ENCODE data around the gene RNF26. TPM values are rescaled to one million over a fixed set of nuclear protein-coding genes. Genes with fewer than 3 reads are reported as not detected.

Gene RNF26
- total RNA-seq, 1 experiment from 2014 or later = 69.0 TPM

DNA sequence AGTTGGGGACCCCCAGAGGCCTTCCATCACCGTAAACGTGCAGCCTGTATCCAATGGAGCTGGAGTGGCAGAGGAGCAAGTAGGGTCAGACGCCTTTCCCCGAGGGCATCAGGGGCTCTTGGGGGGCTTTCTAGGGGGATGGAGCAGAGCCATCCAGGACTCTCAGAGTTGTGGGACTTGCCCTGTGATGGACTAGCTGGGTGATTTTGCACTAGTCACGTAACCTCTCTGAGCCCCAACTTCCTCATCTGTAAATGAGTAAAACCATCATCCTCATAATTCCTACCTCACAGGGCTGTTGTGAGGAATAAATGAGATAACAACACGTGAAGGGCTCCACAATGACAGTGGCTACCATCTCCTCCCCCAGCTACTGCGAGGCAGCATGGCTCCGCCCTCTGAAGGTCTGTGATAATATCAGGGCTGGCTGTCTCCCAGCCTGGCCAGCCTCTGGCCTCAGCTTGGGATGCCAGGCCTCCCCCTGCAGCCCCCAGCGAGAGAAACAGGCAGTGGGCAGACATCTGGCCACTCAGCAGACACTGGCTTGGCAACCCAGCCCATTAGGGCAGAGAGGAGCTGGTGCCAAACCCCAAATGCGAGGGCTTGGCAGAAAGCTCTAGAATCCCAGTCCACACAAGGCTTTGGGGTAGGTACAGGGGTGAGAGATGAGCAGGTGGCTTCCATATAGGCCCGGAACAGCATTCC lies 40.5 kb downstream of the RNF26 start:
- Histone ChIP-seq H3K4me1 (ENCODE audit: control insufficient read depth, insufficient read depth, low read length) (peaks cover 13% of the 10 kb centered on the region), H3K27ac (ENCODE audit: low read length) (no peak overlapping the region), H3K36me3 (ENCODE audit: control insufficient read depth, insufficient read depth, low read length) (no peaks in the 10 kb centered on the region), H3K27me3 (ENCODE audit: control insufficient read depth, insufficient read depth, low read length) (no peaks in the 10 kb centered on the region), H3K4me3 (ENCODE audit: low read depth in 2 of 2, low read length in 2 of 2) (no peak overlapping the region), H3K9me3 (ENCODE audit: control insufficient read depth, insufficient read depth, low read depth, low read length) (no peaks in the 10 kb centered on the region)
- CTCF ChIA-PET = interaction anchor here (0.6 to 2.3 kb wide), 7 partner anchors 14 to 100 kb away, joined by 3 to 22 read pairs (median 6); partner anchors contain the start of gene RNF26
- intact Hi-C loops (cut with micrococcal nuclease; ENCODE audit: unreplicated experiment) = loop anchor here (5.0 kb wide), 1 partner anchor 37 kb away; no protein-coding TSS in a partner anchor
- DNase-seq (ENCODE audit: low read depth, low spot score) (no peak), ATAC-seq (no peak)
- POLR2A ChIA-PET = no interaction called here
- TF ChIP-seq, protein P1, sequence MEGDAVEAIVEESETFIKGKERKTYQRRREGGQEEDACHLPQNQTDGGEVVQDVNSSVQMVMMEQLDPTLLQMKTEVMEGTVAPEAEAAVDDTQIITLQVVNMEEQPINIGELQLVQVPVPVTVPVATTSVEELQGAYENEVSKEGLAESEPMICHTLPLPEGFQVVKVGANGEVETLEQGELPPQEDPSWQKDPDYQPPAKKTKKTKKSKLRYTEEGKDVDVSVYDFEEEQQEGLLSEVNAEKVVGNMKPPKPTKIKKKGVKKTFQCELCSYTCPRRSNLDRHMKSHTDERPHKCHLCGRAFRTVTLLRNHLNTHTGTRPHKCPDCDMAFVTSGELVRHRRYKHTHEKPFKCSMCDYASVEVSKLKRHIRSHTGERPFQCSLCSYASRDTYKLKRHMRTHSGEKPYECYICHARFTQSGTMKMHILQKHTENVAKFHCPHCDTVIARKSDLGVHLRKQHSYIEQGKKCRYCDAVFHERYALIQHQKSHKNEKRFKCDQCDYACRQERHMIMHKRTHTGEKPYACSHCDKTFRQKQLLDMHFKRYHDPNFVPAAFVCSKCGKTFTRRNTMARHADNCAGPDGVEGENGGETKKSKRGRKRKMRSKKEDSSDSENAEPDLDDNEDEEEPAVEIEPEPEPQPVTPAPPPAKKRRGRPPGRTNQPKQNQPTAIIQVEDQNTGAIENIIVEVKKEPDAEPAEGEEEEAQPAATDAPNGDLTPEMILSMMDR (IDR thresholded peaks at IDR 0.05) = no peak
- TF ChIP-seq, protein P2, sequence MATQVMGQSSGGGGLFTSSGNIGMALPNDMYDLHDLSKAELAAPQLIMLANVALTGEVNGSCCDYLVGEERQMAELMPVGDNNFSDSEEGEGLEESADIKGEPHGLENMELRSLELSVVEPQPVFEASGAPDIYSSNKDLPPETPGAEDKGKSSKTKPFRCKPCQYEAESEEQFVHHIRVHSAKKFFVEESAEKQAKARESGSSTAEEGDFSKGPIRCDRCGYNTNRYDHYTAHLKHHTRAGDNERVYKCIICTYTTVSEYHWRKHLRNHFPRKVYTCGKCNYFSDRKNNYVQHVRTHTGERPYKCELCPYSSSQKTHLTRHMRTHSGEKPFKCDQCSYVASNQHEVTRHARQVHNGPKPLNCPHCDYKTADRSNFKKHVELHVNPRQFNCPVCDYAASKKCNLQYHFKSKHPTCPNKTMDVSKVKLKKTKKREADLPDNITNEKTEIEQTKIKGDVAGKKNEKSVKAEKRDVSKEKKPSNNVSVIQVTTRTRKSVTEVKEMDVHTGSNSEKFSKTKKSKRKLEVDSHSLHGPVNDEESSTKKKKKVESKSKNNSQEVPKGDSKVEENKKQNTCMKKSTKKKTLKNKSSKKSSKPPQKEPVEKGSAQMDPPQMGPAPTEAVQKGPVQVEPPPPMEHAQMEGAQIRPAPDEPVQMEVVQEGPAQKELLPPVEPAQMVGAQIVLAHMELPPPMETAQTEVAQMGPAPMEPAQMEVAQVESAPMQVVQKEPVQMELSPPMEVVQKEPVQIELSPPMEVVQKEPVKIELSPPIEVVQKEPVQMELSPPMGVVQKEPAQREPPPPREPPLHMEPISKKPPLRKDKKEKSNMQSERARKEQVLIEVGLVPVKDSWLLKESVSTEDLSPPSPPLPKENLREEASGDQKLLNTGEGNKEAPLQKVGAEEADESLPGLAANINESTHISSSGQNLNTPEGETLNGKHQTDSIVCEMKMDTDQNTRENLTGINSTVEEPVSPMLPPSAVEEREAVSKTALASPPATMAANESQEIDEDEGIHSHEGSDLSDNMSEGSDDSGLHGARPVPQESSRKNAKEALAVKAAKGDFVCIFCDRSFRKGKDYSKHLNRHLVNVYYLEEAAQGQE (IDR thresholded peaks at IDR 0.05; ENCODE audit: insufficient read depth in 1 of 2, low read depth in 2 of 2, low read length in 1 of 2) = no peak
- TF ChIP-seq POLR2AphosphoS5 (IDR thresholded peaks at IDR 0.05; ENCODE audit: low read depth, low read length) (no peak), SIN3A (IDR thresholded peaks at IDR 0.05; ENCODE audit: borderline replicate concordance, insufficient read depth, low read depth, low read length) (no peak), TCF7L2 (IDR thresholded peaks at IDR 0.05; ENCODE audit: low read depth, low read length) (no peak)
- BruUV-seq (replicated peaks) = no TSS peak
- in situ Hi-C loops (cut with HindIII; ENCODE audit: low pct_unique_long_range_greater_than_20kb, low sequenced_read_pairs) = no loop called here

GRCh38 chr11:119375337-119376196 lies 41.2 kb downstream of the RNF26 start:
- intact Hi-C loops (cut with micrococcal nuclease; ENCODE audit: unreplicated experiment) = no loop called here
- no TSS peak for BruUV-seq (replicated peaks)

More at GRCh38 chr11:119375337-119376196, 41.2 kb downstream of the RNF26 start:
- Histone ChIP-seq H3K27ac (ENCODE audit: low read length) (no peak overlapping the region), H3K36me3 (ENCODE audit: control insufficient read depth, insufficient read depth, low read length) (no peaks in the 10 kb centered on the region), H3K4me1 (ENCODE audit: control insufficient read depth, insufficient read depth, low read length) (peaks cover 13% of the 10 kb centered on the region), H3K4me3 (ENCODE audit: low read depth in 2 of 2, low read length in 2 of 2) (no peak overlapping the region), H3K9me3 (ENCODE audit: control insufficient read depth, insufficient read depth, low read depth, low read length) (no peaks in the 10 kb centered on the region), H3K27me3 (ENCODE audit: control insufficient read depth, insufficient read depth, low read length) (no peaks in the 10 kb centered on the region)
- CTCF ChIA-PET = interaction anchor here (0.8 to 0.9 kb wide), 3 partner anchors 14 to 36 kb away, joined by 3 to 4 read pairs (median 4); no protein-coding TSS in a partner anchor
- no peak for ATAC-seq
- TF ChIP-seq POLR2AphosphoS5 (IDR thresholded peaks at IDR 0.05; ENCODE audit: low read depth, low read length) (no peak), SIN3A (IDR thresholded peaks at IDR 0.05; ENCODE audit: borderline replicate concordance, insufficient read depth, low read depth, low read length) (no peak), TCF7L2 (IDR thresholded peaks at IDR 0.05; ENCODE audit: low read depth, low read length) (no peak)
- TF ChIP-seq, protein P2 (IDR thresholded peaks at IDR 0.05; ENCODE audit: insufficient read depth in 1 of 2, low read depth in 2 of 2, low read length in 1 of 2) = no peak
- TF ChIP-seq, protein P1 (IDR thresholded peaks at IDR 0.05) = no peak
- no peak for DNase-seq (ENCODE audit: low read depth, low spot score)
- in situ Hi-C loops (cut with HindIII; ENCODE audit: low pct_unique_long_range_greater_than_20kb, low sequenced_read_pairs) = no loop called here
- POLR2A ChIA-PET = interaction anchor here (0.6 kb wide), 1 partner anchor 47 kb away, joined by 17 read pairs; no protein-coding TSS in a partner anchor

All from Panc1 (cell line).